HepG2 (cell line): ENCODE results near the gene CNP. TPM values are rescaled to one million over a fixed set of nuclear protein-coding genes. Genes with fewer than 3 reads are reported as not detected.

Source experiments
- ATAD3A ChIP-seq: sonication (generic); formaldehyde crosslinking; IDR thresholded peaks from 2 replicates; pipeline ENCODE4 v1.4.0; 2020; ENCODE audit warnings: missing genetic modification reagents
- CBX5 ChIP-seq: sonication (generic); formaldehyde crosslinking; IDR thresholded peaks from 2 replicates; pipeline ENCODE4 v1.4.0; 2020; ENCODE audit warnings: missing genetic modification reagents, borderline replicate concordance
- ELF3 ChIP-seq: IDR thresholded peaks from 2 replicates; pipeline ENCODE4 v1.6.1; 2016; ENCODE audit warnings: missing genetic modification reagents, missing compliant biosample characterization
- FOXO1 ChIP-seq: sonication (generic); formaldehyde crosslinking; IDR thresholded peaks from 2 replicates; pipeline ENCODE4 v1.4.0; 2020; ENCODE audit warnings: missing genetic modification reagents
- HMG20B ChIP-seq: conservative IDR thresholded peaks from 2 replicates; pipeline ENCODE4 v1.6.1; 2016; ENCODE audit warnings: missing genetic modification reagents, missing compliant biosample characterization
- KAT7 ChIP-seq: IDR thresholded peaks from 2 replicates; pipeline ENCODE4 v1.6.1; 2018; ENCODE audit warnings: borderline replicate concordance, missing compliant biosample characterization
- MEF2D ChIP-seq: sonication (generic); formaldehyde crosslinking; IDR thresholded peaks from 2 replicates; pipeline ENCODE4 v1.5.1; 2020; ENCODE audit warnings: mild to moderate bottlenecking, missing genetic modification reagents
- MIXL1 ChIP-seq: IDR thresholded peaks from 2 replicates; pipeline ENCODE4 v1.6.1; 2016
- PHF21A ChIP-seq: sonication (generic); formaldehyde crosslinking; IDR thresholded peaks from 2 replicates; pipeline ENCODE4 v1.5.0; 2020; ENCODE audit warnings: mild to moderate bottlenecking, missing genetic modification reagents
- POLR2A ChIP-seq, 2 experiments: IDR thresholded peaks; 2 replicates each; pipeline ENCODE4 v1.6.1; 2011; ENCODE audit warnings: low read depth in 2 of 2, low read length in 2 of 2, mild to moderate bottlenecking in 1 of 2, moderate library complexity in 1 of 2; ENCODE audit not compliant: insufficient read depth in 1 of 2
- RXRA ChIP-seq: sonication (generic); formaldehyde crosslinking; IDR thresholded peaks from 2 replicates; pipeline ENCODE4 v1.5.1; 2020; ENCODE audit warnings: missing genetic modification reagents
- SKI ChIP-seq: fragments of 450-650 bp; IDR thresholded peaks from one replicate; pipeline ENCODE4 v1.6.1; 2018; ENCODE audit warnings: mild to moderate bottlenecking; ENCODE audit not compliant: partially characterized antibody
- SSRP1 ChIP-seq: IDR thresholded peaks from 2 replicates; pipeline ENCODE4 v1.6.1; 2016; ENCODE audit warnings: control low read depth
- TEAD3 ChIP-seq: optimal IDR thresholded peaks from 2 replicates; pipeline ENCODE3; 2016; ENCODE audit warnings: borderline replicate concordance
- TGIF2 ChIP-seq: IDR thresholded peaks from 2 replicates; pipeline ENCODE4 v1.6.1; 2016; ENCODE audit warnings: control low read depth, missing compliant biosample characterization
- ZNF383 ChIP-seq: sonication (generic); formaldehyde crosslinking; IDR thresholded peaks from 2 replicates; pipeline ENCODE4 v1.4.0; 2020; ENCODE audit warnings: missing genetic modification reagents, mild to moderate bottlenecking, borderline replicate concordance
- ZSCAN29 ChIP-seq: sonication (generic); formaldehyde crosslinking; conservative IDR thresholded peaks from 2 replicates; pipeline ENCODE4 v1.4.0; 2020; ENCODE audit warnings: mild to moderate bottlenecking, missing genetic modification reagents
- polyA plus RNA-seq, 8 experiments: library from polyadenylated mRNA; depleted of rRNA in 3 of 8; stranded (reverse) in 7 of 8; unstranded in 1 of 8; fragments of >200 nt; fragmentation: Illumina TruSeq in 4 of 8; extraction: Trizol in 4 of 8; gene quantifications; 2 replicates each; pipeline versions ENCODE4 v1.2.1 to v1.2.3, GENCODE V29; 2011 to 2016; ENCODE audit warnings: low read depth in 4 of 8, missing spikeins in 1 of 8, mixed read lengths in 1 of 8; ENCODE audit not compliant: insufficient read depth in 1 of 8
- total RNA-seq, 5 experiments: library from RNA; depleted of rRNA; stranded (reverse); fragments of >200 nt; fragmentation: Illumina TruSeq; extraction: Trizol; gene quantifications; 2 replicates each; pipeline ENCODE4 v1.2.3, GENCODE V29; 2016; ENCODE audit warnings: low read depth in 1 of 5
- TF ChIP-seq, protein P1 (sequence below): sonication (generic); formaldehyde crosslinking; IDR thresholded peaks from 2 replicates; pipeline ENCODE4 v1.9.0; 2021; ENCODE audit warnings: missing genetic modification reagents, mild to moderate bottlenecking, borderline replicate concordance
- TF ChIP-seq, protein P2 (sequence below): sonication (generic); formaldehyde crosslinking; conservative IDR thresholded peaks from 2 replicates; pipeline ENCODE4 v1.4.0; 2020; ENCODE audit warnings: missing genetic modification reagents
- TF ChIP-seq, protein P3 (sequence below), 2 experiments: fragments of 450-650 bp in 1 of 2; sonication (generic) in 1 of 2; formaldehyde crosslinking; IDR thresholded peaks; 2 replicates each; pipeline versions ENCODE4 v1.5.0 to v1.8.0; 2020 to 2022; ENCODE audit warnings: mild to moderate bottlenecking in 1 of 2, missing genetic modification reagents in 1 of 2
- TF ChIP-seq, protein P4 (sequence below): sonication (generic); formaldehyde crosslinking; IDR thresholded peaks from 2 replicates; pipeline ENCODE4 v1.8.0; 2023; ENCODE audit warnings: mild to moderate bottlenecking, missing genetic modification reagents
- TF ChIP-seq, protein P5 (sequence below): sonication (generic); formaldehyde crosslinking; IDR thresholded peaks from 2 replicates; pipeline ENCODE4 v1.4.0; 2020; ENCODE audit warnings: mild to moderate bottlenecking, missing genetic modification reagents
- TF ChIP-seq, protein P6 (sequence below): sonication (generic); formaldehyde crosslinking; IDR thresholded peaks from 2 replicates; pipeline ENCODE4 v1.4.0; 2020; ENCODE audit warnings: missing genetic modification reagents, borderline replicate concordance

The CNP gene
- total and polyA plus RNA-seq, 2 of the 13 experiments (the other 11 are each of a cell fraction or from before 2014, with no cell fraction given): 97.2 to 161 TPM

DNA sequence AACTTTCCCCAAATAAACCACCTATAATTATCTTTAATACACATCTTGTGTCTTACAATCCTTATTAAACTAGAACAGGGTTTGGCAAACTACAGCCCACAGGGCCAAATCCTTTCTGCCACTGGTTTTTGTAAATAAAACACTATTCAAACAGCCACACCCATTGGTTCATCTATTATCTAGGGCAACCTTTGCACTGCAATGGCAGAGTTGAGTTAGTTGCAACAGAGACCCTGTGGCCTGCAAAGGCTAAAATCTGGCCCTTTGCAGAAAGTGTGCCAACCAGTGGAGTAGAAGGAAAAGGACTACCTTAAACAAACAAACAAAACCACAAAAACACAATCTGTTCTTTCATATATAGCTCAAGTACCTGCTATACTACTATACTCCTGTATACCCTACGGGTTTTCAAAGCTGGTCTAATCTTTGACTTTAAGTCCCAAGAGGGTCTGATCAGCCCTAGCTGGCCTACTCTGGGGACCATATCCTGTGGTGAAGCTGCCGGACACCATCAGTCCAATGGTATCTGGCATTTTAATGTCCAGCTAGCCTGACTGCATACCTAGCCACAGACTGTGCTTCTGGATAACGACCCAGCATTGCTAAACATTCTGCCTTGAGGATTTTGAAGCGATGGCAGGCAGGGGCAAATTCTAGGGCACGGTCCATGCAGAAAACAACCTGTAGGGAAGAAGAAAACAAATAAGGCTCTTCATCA is 23.3 kb downstream of the CNP start (continued):
- TF ChIP-seq PHF21A (peak; percentile 96), HMG20B (CRISPR knock-in tag) (peak; percentile 95), ZSCAN29 (CRISPR knock-in tag) (no peak), ZNF383 (CRISPR knock-in tag) (no peak), SKI (peak; percentile 16), RXRA (CRISPR knock-in tag) (peak; percentile 29; the same call in 1 of the 2 replicates), ATAD3A (no peak), CBX5 (CRISPR knock-in tag) (peak; percentile 73; the same call in 1 of the 2 replicates), FOXO1 (CRISPR knock-in tag) (peak; percentile 48; the same call in 1 of the 2 replicates), TGIF2 (0 out of 2 replicates have a peak, but pooled peaks have one; percentile 40), MEF2D (no peak), ELF3 (CRISPR knock-in tag) (peak; percentile 49; the same call in 1 of the 2 replicates), POLR2A (IDR thresholded peaks at IDR 0.05; ENCODE audit: insufficient read depth in 1 of 2, low read depth in 2 of 2, low read length in 2 of 2) (no peak), MIXL1 (peak; percentile 78; the same call in 1 of the 2 replicates), SSRP1 (CRISPR knock-in tag) (peak; percentile 57; the same call in 1 of the 2 replicates), TEAD3 (CRISPR knock-in tag) (no peak), KAT7 (CRISPR knock-in tag) (0 out of 2 replicates have a peak, but pooled peaks have one; percentile 49)
- TF ChIP-seq, protein P1, sequence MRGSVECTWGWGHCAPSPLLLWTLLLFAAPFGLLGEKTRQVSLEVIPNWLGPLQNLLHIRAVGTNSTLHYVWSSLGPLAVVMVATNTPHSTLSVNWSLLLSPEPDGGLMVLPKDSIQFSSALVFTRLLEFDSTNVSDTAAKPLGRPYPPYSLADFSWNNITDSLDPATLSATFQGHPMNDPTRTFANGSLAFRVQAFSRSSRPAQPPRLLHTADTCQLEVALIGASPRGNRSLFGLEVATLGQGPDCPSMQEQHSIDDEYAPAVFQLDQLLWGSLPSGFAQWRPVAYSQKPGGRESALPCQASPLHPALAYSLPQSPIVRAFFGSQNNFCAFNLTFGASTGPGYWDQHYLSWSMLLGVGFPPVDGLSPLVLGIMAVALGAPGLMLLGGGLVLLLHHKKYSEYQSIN: no peak
- TF ChIP-seq, protein P2, sequence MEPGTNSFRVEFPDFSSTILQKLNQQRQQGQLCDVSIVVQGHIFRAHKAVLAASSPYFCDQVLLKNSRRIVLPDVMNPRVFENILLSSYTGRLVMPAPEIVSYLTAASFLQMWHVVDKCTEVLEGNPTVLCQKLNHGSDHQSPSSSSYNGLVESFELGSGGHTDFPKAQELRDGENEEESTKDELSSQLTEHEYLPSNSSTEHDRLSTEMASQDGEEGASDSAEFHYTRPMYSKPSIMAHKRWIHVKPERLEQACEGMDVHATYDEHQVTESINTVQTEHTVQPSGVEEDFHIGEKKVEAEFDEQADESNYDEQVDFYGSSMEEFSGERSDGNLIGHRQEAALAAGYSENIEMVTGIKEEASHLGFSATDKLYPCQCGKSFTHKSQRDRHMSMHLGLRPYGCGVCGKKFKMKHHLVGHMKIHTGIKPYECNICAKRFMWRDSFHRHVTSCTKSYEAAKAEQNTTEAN (CRISPR knock-in tag): no peak
- TF ChIP-seq, protein P3, sequence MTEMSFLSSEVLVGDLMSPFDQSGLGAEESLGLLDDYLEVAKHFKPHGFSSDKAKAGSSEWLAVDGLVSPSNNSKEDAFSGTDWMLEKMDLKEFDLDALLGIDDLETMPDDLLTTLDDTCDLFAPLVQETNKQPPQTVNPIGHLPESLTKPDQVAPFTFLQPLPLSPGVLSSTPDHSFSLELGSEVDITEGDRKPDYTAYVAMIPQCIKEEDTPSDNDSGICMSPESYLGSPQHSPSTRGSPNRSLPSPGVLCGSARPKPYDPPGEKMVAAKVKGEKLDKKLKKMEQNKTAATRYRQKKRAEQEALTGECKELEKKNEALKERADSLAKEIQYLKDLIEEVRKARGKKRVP (CRISPR knock-in tag; IDR thresholded peaks at IDR 0.05): peak in 1 of 2 experiments; percentile 50; a peak in 1 of 4 replicates
- TF ChIP-seq, protein P4, sequence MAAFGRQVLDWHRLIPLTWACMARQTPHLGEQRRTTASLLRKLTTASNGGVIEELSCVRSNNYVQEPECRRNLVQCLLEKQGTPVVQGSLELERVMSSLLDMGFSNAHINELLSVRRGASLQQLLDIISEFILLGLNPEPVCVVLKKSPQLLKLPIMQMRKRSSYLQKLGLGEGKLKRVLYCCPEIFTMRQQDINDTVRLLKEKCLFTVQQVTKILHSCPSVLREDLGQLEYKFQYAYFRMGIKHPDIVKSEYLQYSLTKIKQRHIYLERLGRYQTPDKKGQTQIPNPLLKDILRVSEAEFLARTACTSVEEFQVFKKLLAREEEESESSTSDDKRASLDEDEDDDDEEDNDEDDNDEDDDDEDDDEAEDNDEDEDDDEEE (CRISPR knock-in tag): 0 out of 2 replicates have a peak, but pooled peaks have one; percentile 37
- TF ChIP-seq, protein P5, sequence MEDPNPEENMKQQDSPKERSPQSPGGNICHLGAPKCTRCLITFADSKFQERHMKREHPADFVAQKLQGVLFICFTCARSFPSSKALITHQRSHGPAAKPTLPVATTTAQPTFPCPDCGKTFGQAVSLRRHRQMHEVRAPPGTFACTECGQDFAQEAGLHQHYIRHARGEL (CRISPR knock-in tag): no peak
- TF ChIP-seq, protein P6, sequence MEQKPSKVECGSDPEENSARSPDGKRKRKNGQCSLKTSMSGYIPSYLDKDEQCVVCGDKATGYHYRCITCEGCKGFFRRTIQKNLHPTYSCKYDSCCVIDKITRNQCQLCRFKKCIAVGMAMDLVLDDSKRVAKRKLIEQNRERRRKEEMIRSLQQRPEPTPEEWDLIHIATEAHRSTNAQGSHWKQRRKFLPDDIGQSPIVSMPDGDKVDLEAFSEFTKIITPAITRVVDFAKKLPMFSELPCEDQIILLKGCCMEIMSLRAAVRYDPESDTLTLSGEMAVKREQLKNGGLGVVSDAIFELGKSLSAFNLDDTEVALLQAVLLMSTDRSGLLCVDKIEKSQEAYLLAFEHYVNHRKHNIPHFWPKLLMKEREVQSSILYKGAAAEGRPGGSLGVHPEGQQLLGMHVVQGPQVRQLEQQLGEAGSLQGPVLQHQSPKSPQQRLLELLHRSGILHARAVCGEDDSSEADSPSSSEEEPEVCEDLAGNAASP (CRISPR knock-in tag): peak; percentile 53; the same call in 1 of the 2 replicates
